GM23248 (cell line): ENCODE measurements around the gene CSTF1. TPM values are rescaled to one million over a fixed set of nuclear protein-coding genes. Genes with fewer than 3 reads are reported as not detected.

Experiments
- DNase-seq: peaks from one replicate; pipeline ENCODE4 v3.0.0-alpha.2; 2015
- H2AFZ ChIP-seq: fragments of 200-600 bp; sonication (generic); 2 replicates; pipeline ENCODE4 v1.6.1; 2016; ENCODE audit warnings: antibody characterized with exemption
- H3F3A ChIP-seq: fragments of 200-600 bp; sonication (generic); 2 replicates; pipeline ENCODE4 v1.6.1; 2016; ENCODE audit warnings: mild to moderate bottlenecking, antibody characterized with exemption, mixed run types; ENCODE audit not compliant: insufficient read depth
- H3K27ac ChIP-seq: fragments of 200-600 bp; sonication (generic); 2 replicates; pipeline ENCODE4 v1.5.1; 2016; ENCODE audit warnings: mild to moderate bottlenecking
- H3K27me3 ChIP-seq: fragments of 200-600 bp; sonication (generic); replicated peaks from 2 replicates; pipeline ENCODE4 v1.6.1; 2016; ENCODE audit warnings: mild to moderate bottlenecking; ENCODE audit not compliant: insufficient read depth
- H3K36me3 ChIP-seq: fragments of 200-600 bp; sonication (generic); 2 replicates; pipeline ENCODE4 v1.6.1; 2016; ENCODE audit warnings: low read depth, mild to moderate bottlenecking
- H3K4me1 ChIP-seq: fragments of 200-600 bp; sonication (generic); 2 replicates; pipeline ENCODE4 v1.6.1; 2016; ENCODE audit warnings: mild to moderate bottlenecking; ENCODE audit not compliant: insufficient read depth
- H3K4me2 ChIP-seq: fragments of 200-600 bp; sonication (generic); one replicate; pipeline ENCODE4 v1.6.1; 2016; ENCODE audit warnings: mild to moderate bottlenecking; ENCODE audit not compliant: unreplicated experiment
- H3K4me3 ChIP-seq: fragments of 200-600 bp; sonication (generic); 2 replicates; pipeline ENCODE4 v1.5.1; 2016; ENCODE audit warnings: mild to moderate bottlenecking
- H3K79me2 ChIP-seq: fragments of 200-600 bp; sonication (generic); 2 replicates; pipeline ENCODE4 v1.6.1; 2016; ENCODE audit warnings: mild to moderate bottlenecking; ENCODE audit not compliant: insufficient read depth
- H3K9ac ChIP-seq: fragments of 200-600 bp; sonication (generic); 2 replicates; pipeline ENCODE4 v1.6.1; 2016; ENCODE audit warnings: mild to moderate bottlenecking
- H3K9me2 ChIP-seq: fragments of 200-600 bp; sonication (generic); 2 replicates; pipeline ENCODE4 v1.6.1; 2016; ENCODE audit warnings: mixed run types, mild to moderate bottlenecking, moderate library complexity; ENCODE audit not compliant: insufficient read depth
- H3K9me3 ChIP-seq: fragments of 200-600 bp; sonication (generic); one replicate; pipeline ENCODE4 v1.6.1; 2017; ENCODE audit warnings: low read depth
- H4K20me1 ChIP-seq: fragments of 200-600 bp; sonication (generic); 2 replicates; pipeline ENCODE4 v1.6.0; 2016; ENCODE audit not compliant: insufficient read depth
- EZH2 ChIP-seq: fragments of 200-600 bp; sonication (generic); IDR thresholded peaks from 2 replicates; pipeline ENCODE4 v1.6.1; 2018; ENCODE audit warnings: antibody characterized with exemption, mild to moderate bottlenecking; ENCODE audit not compliant: insufficient read depth, poor library complexity, severe bottlenecking
- EZH2phosphoT487 ChIP-seq: fragments of 200-600 bp; sonication (generic); IDR thresholded peaks from 2 replicates; pipeline ENCODE4 v1.6.1; 2018; ENCODE audit warnings: antibody characterized with exemption, moderate library complexity, mild to moderate bottlenecking, low read depth; ENCODE audit not compliant: insufficient read depth
- WGBS, 2 experiments: methylation state at CpG; one replicate each; pipeline ENCODE4 v1.1.6; 2015 to 2017; ENCODE audit warnings: low lambda C conversion rate in 2 of 2, low coverage in 1 of 2; ENCODE audit errors: missing lambda C conversion rate in 2 of 2; 5-methylcytosine and 5-hydroxymethylcytosine counted together
- in situ Hi-C: fragments of 300-500 bp; cut with MboI; formaldehyde crosslinking; loops from 2 replicates; pipeline ENCODE4 v1.15.0; 2020
- polyA plus RNA-seq: library from polyadenylated mRNA; unstranded; fragments of >200 nt; fragmentation: Nextera tagmentation; extraction: Ambion mirVana; gene quantifications from 2 replicates; pipeline ENCODE4 v1.2.1, GENCODE V29; 2016
- total RNA-seq: library from RNA; depleted of rRNA; stranded (reverse); fragments of >200 nt; shearing (Covaris generic); gene quantifications from 2 replicates; pipeline ENCODE4 v1.2.3, GENCODE V29; 2014

Gene CSTF1
- total and polyA plus RNA-seq, 2 experiments from 2014 or later, result 41.7 to 69.3 TPM

DNA sequence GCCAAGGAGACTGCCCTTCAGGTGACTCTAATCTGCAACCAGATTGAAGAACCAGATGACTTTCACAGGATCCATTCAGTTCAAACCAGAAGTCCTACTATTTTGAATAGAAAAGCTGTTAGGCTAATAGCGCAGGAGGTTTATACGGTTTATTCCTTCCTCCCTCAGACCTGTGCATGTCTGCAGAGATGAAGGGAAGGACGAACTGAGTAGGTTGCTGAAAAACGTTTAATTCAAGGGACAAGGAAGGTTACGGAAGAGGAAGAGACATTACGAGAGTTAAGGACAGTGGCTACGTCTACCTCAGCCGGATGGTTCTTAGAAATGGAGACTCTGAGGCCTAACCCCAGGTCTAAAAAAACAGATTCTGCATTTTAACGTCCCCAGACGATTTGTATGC is 1.4 kb upstream of the CSTF1 start:
- H3K4me3 ChIP-seq, result peak overlapping the region; percentile 96
- peak overlapping the region; percentile 96 for H3K9ac ChIP-seq
- TF ChIP-seq EZH2 (no peak), EZH2phosphoT487 (no peak)
- 25% methylated on average over 10 of the region's 10 CpGs for whole genome bisulfite sequencing, 2 experiments
- peak overlapping the region; percentile 85 for H3K27ac ChIP-seq
- peaks cover 92% of the 10 kb centered on the region for H3K79me2 ChIP-seq
- peak; percentile 17 for DNase-seq
- peak overlapping the region; percentile 92 for H3K4me2 ChIP-seq
- H3K36me3 ChIP-seq, result peaks cover 29% of the 10 kb centered on the region
- H3K9me3 ChIP-seq, result no peaks in the 10 kb centered on the region
- peaks cover 33% of the 10 kb centered on the region; the same call in 1 of the 2 replicates for H3F3A ChIP-seq
- peak overlapping the region; percentile 80 for H2AFZ ChIP-seq
- in situ Hi-C loops, result loop anchor here (10.0 kb wide), 1 partner anchor 84 kb away; no protein-coding TSS in a partner anchor
- H4K20me1 ChIP-seq, result no peaks in the 10 kb centered on the region
- H3K9me2 ChIP-seq, result no peaks in the 10 kb centered on the region
- H3K27me3 ChIP-seq, result no peaks in the 10 kb centered on the region
- peaks cover 24% of the 10 kb centered on the region for H3K4me1 ChIP-seq

DNA sequence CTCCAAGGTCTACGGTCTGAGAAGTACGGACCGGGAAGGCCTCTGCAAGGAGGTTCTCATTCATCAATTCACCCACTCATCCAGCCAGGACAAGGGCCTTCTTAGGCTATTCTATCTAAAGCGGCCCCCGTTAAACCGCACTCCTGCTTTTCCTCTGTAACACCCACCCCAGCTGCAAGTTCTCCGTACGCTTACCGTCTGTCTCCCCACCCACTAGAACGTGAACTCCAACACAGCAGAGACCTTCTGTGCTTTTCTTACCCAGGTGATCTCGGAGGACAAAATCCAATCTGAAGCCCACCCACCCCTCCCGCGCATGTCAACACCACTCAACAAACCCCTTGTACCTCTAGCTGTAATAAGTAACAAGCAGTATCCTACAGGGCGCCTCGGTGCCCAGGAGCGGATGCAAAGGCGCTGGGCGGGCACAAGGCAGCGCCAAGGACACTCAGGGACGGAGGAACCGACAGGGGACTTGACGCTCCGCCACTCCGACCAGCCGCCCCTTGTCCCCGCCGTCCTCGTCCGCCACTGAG is 781 bp upstream of the CSTF1 start:
- peak overlapping the region; percentile 96 for H3K9ac ChIP-seq
- peak overlapping the region; percentile 92 for H3K4me2 ChIP-seq
- peak; percentile 43 for DNase-seq
- H2AFZ ChIP-seq, result peak overlapping the region; percentile 80
- peak overlapping the region; percentile 96 for H3K4me3 ChIP-seq
- no peaks in the 10 kb centered on the region for H3K9me2 ChIP-seq
- H3K9me3 ChIP-seq, result no peaks in the 10 kb centered on the region
- 1 to 3% methylated on average over 19 to 29 of the region's 29 CpGs for WGBS, 2 experiments
- peak overlapping the region; percentile 85 for H3K27ac ChIP-seq
- H3K27me3 ChIP-seq, result no peaks in the 10 kb centered on the region
- in situ Hi-C loops, result loop anchor here (10.0 kb wide), 1 partner anchor 83 kb away; no protein-coding TSS in a partner anchor
- H3K36me3 ChIP-seq, result peaks cover 29% of the 10 kb centered on the region
- H4K20me1 ChIP-seq, result no peaks in the 10 kb centered on the region
- TF ChIP-seq EZH2phosphoT487, result no peak
- no peak for TF ChIP-seq EZH2
- peaks cover 92% of the 10 kb centered on the region for H3K79me2 ChIP-seq
- peaks cover 24% of the 10 kb centered on the region for H3K4me1 ChIP-seq
- peaks cover 33% of the 10 kb centered on the region; the same call in 1 of the 2 replicates for H3F3A ChIP-seq

DNA sequence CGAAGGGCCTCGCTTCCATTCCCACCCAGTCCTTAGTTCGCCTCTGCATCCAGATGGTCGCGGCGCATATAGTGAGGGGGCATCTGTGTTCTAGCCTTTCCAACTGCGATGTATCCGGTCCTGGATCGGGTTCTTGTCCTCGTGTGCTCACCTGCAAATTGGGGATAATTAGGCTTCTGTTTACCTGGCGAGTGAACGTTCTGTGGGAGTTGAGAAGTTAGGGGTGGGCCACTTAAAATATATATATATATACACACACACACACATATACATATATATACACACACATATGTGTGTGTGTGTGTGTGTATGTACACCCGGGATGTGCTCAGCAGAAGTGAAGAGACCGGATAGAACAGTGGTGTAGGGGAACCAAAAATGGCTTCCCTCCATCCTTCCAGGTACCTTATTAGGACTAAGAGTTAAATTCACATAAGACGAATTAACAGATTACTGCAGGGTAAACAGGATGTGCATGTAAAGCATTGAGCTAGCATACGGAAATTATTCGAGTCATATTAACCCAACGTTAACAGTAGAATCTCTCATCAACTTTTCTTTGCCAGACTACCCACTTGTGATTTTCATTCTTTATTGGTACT is 537 bp downstream of the CSTF1 start:
- in situ Hi-C loops, result loop anchor here (10.0 kb wide), 1 partner anchor 82 kb away; no protein-coding TSS in a partner anchor
- DNase-seq, result peak; percentile 41

DNA sequence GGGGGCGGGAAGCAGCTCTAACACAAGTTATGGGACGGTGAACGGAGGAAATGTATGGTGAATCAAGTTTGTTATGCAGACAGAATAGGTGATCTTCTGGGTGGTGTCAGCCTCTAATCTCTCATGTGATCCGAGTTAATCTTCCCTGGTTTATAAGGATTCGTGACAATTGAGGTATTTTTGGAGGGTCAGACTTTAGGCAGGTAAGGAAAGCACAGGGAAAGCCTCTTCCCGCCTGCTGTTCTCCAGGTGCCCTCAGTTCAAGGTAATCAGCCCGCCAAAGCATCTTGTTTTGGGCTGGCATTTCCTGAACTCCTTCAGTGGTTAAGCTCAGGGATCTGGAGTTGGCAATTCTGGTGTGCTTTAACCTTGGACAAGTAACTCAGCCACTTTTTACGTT is 1.2 kb downstream of the CSTF1 start:
- in situ Hi-C loops, result loop anchor here (10.0 kb wide), 1 partner anchor 81 kb away; no protein-coding TSS in a partner anchor
- 55 to 60% methylated on average over 8 of the region's 8 CpGs for WGBS, 2 experiments
- no peak for TF ChIP-seq EZH2phosphoT487
- TF ChIP-seq EZH2, result no peak

More for the DNA sequence above, 537 bp downstream of the CSTF1 start:
- WGBS, 2 experiments, result 2 to 3% methylated on average over 18 of the region's 18 CpGs
- peak overlapping the region; percentile 96 for H3K9ac ChIP-seq
- peaks cover 92% of the 10 kb centered on the region for H3K79me2 ChIP-seq
- no peaks in the 10 kb centered on the region for H3K9me3 ChIP-seq
- peak overlapping the region; percentile 99 for H3K4me2 ChIP-seq
- H2AFZ ChIP-seq, result peak overlapping the region; percentile 79
- H4K20me1 ChIP-seq, result no peaks in the 10 kb centered on the region
- peaks cover 24% of the 10 kb centered on the region for H3K4me1 ChIP-seq
- no peaks in the 10 kb centered on the region for H3K9me2 ChIP-seq
- peaks cover 37% of the 10 kb centered on the region for H3F3A ChIP-seq
- H3K27ac ChIP-seq, result peak overlapping the region; percentile 85
- peaks cover 32% of the 10 kb centered on the region for H3K36me3 ChIP-seq
- no peaks in the 10 kb centered on the region for H3K27me3 ChIP-seq
- TF ChIP-seq EZH2 (no peak), EZH2phosphoT487 (no peak)
- peak overlapping the region; percentile 96 for H3K4me3 ChIP-seq

More for the DNA sequence above, 1.2 kb downstream of the CSTF1 start:
- no peak overlapping the region; the same call in 1 of the 2 replicates for H2AFZ ChIP-seq
- H3F3A ChIP-seq, result peaks cover 39% of the 10 kb centered on the region
- no peaks in the 10 kb centered on the region for H3K9me3 ChIP-seq
- H3K36me3 ChIP-seq, result peaks cover 34% of the 10 kb centered on the region
- H3K27me3 ChIP-seq, result no peaks in the 10 kb centered on the region
- peak overlapping the region; percentile 85 for H3K27ac ChIP-seq
- H4K20me1 ChIP-seq, result no peaks in the 10 kb centered on the region
- peak overlapping the region; percentile 99 for H3K4me2 ChIP-seq
- no peak for DNase-seq
- H3K9me2 ChIP-seq, result no peaks in the 10 kb centered on the region
- peak overlapping the region; percentile 96 for H3K4me3 ChIP-seq
- H3K4me1 ChIP-seq, result peaks cover 24% of the 10 kb centered on the region
- H3K79me2 ChIP-seq, result peaks cover 92% of the 10 kb centered on the region
- peak overlapping the region; percentile 96 for H3K9ac ChIP-seq
